SK-N-SH (cell line): Measurements from ENCODE around the gene CD19. TPM values are rescaled to one million over a fixed set of nuclear protein-coding genes. Genes with fewer than 3 reads are reported as not detected.

Source experiments
- CTCF ChIA-PET: fragments of 300-600, 350-600 bp; formaldehyde crosslinking; extraction: SDS; loops from one replicate; lab custom pipeline; 2021; lab: Yijun Ruan, JAX
- POLR2A ChIA-PET: fragments of 350-600 bp; sonication (Branson Sonifier 250); formaldehyde crosslinking; extraction: SDS; loops from one replicate; lab custom pipeline; 2020; ENCODE audit warnings: antibody characterized with exemption, inconsistent platforms; lab: Yijun Ruan, JAX
- DNase-seq: peaks from one replicate; pipeline ENCODE4 v3.0.0; 2012
- H2AFZ ChIP-seq: fragments of 200-600 bp; sonication (generic); 2 replicates; pipeline ENCODE4 v1.8.1; 2016; ENCODE audit warnings: antibody characterized with exemption, mild to moderate bottlenecking, low read depth
- H3F3A ChIP-seq: fragments of 200-600 bp; sonication (generic); replicated peaks from 2 replicates; pipeline ENCODE3; 2016; ENCODE audit warnings: antibody characterized with exemption, mild to moderate bottlenecking; ENCODE audit not compliant: insufficient read depth
- H3K27ac ChIP-seq, 2 experiments: fragments of 200-500 bp in 1 of 2; fragments of 200-600 bp in 1 of 2; sonication (Bioruptor generic) in 1 of 2; sonication (generic), shearing (Covaris generic) in 1 of 2; 2 replicates each; pipeline versions ENCODE4 v1.5.1 to v1.6.1; 2014 to 2016; ENCODE audit warnings: low read depth in 2 of 2, inconsistent platforms in 1 of 2, low read length in 1 of 2, mild to moderate bottlenecking in 1 of 2, mixed read lengths in 1 of 2
- H3K27me3 ChIP-seq: fragments of 200-600 bp; sonication (generic), shearing (Covaris generic); 2 replicates; pipeline ENCODE4 v1.6.1; 2016; ENCODE audit warnings: mixed run types; ENCODE audit not compliant: insufficient read depth
- H3K36me3 ChIP-seq, 2 experiments: fragments of 200-500 bp in 1 of 2; fragments of 200-600 bp in 1 of 2; sonication (Bioruptor generic) in 1 of 2; sonication (generic) in 1 of 2; replicated peaks in 1 of 2; 2 replicates each; pipeline versions ENCODE3 to v1.5.1; 2014 to 2016; ENCODE audit warnings: low read length in 1 of 2, mild to moderate bottlenecking in 1 of 2; ENCODE audit not compliant: insufficient read depth in 2 of 2, control insufficient read depth in 1 of 2
- H3K4me1 ChIP-seq, 2 experiments: fragments of 200-500 bp in 1 of 2; fragments of 200-600 bp in 1 of 2; sonication (Bioruptor generic) in 1 of 2; sonication (generic), shearing (Covaris generic) in 1 of 2; 2 replicates each; pipeline versions ENCODE4 v1.5.1 to v1.6.1; 2014 to 2016; ENCODE audit warnings: low read depth in 1 of 2, low read length in 1 of 2, mixed run types in 1 of 2; ENCODE audit not compliant: insufficient read depth in 2 of 2, control insufficient read depth in 1 of 2
- H3K4me2 ChIP-seq: fragments of 200-600 bp; sonication (generic), shearing (Covaris generic); 2 replicates; pipeline ENCODE4 v1.6.1; 2017; ENCODE audit warnings: mixed run types
- H3K4me3 ChIP-seq, 2 experiments: fragments of 200-500 bp in 1 of 2; fragments of 200-600 bp in 1 of 2; sonication (Bioruptor generic) in 1 of 2; sonication (generic), shearing (Covaris generic) in 1 of 2; 2 replicates each; pipeline versions ENCODE4 v1.5.1 to v1.8.1; 2014 to 2016; ENCODE audit warnings: low read depth in 2 of 2, inconsistent platforms in 1 of 2, low read length in 1 of 2, mild to moderate bottlenecking in 1 of 2, mixed read lengths in 1 of 2, moderate library complexity in 1 of 2
- H3K79me2 ChIP-seq: fragments of 200-600 bp; sonication (generic); 2 replicates; pipeline ENCODE4 v1.8.1; 2017; ENCODE audit warnings: mild to moderate bottlenecking; ENCODE audit not compliant: insufficient read depth
- H3K9ac ChIP-seq: fragments of 200-600 bp; sonication (generic); 2 replicates; pipeline ENCODE4 v1.6.1; 2017; ENCODE audit warnings: mixed run types
- H3K9me2 ChIP-seq: fragments of 200-600 bp; sonication (generic); 2 replicates; pipeline ENCODE4 v1.6.1; 2017; ENCODE audit warnings: mixed run types
- H3K9me3 ChIP-seq: fragments of 200-600 bp; sonication (generic); 2 replicates; pipeline ENCODE4 v1.6.1; 2017; ENCODE audit warnings: mixed run types, mild to moderate bottlenecking, moderate library complexity
- H4K20me1 ChIP-seq: fragments of 200-600 bp; sonication (generic); 2 replicates; pipeline ENCODE4 v1.6.1; 2017; ENCODE audit warnings: mild to moderate bottlenecking, mixed run types; ENCODE audit not compliant: insufficient read depth
- EP300 ChIP-seq, 2 experiments: IDR thresholded peaks; 2 replicates each; pipeline versions ENCODE4 v1.4.0 to v1.6.1; 2012; ENCODE audit warnings: borderline replicate concordance in 1 of 2, low read depth in 1 of 2, low read length in 1 of 2
- EZH2phosphoT487 ChIP-seq: fragments of 200-600 bp; sonication (generic); IDR thresholded peaks from 2 replicates; pipeline ENCODE4 v1.6.1; 2017; ENCODE audit warnings: low read depth, mixed run types, mild to moderate bottlenecking, antibody characterized with exemption, moderate library complexity, borderline replicate concordance
- FOXJ3 ChIP-seq: sonication (generic); formaldehyde crosslinking; IDR thresholded peaks from 2 replicates; pipeline ENCODE4 v1.5.1; 2020; ENCODE audit warnings: mild to moderate bottlenecking, missing genetic modification reagents
- FOXM1 ChIP-seq: IDR thresholded peaks from 2 replicates; pipeline ENCODE4 v1.4.0; 2012; ENCODE audit warnings: low read depth, mild to moderate bottlenecking
- JUND ChIP-seq: IDR thresholded peaks from 2 replicates; pipeline ENCODE4 v1.4.0; 2012
- NRF1 ChIP-seq: IDR thresholded peaks from 2 replicates; pipeline ENCODE4 v1.6.1; 2012; ENCODE audit warnings: low read depth, mild to moderate bottlenecking, low read length
- RAD21 ChIP-seq: IDR thresholded peaks from 2 replicates; pipeline ENCODE4 v1.6.1; 2012; ENCODE audit warnings: mild to moderate bottlenecking, low read length
- RCOR1 ChIP-seq: fragments of 150-350 bp; IDR thresholded peaks from 2 replicates; pipeline ENCODE4 v1.6.1; 2017; ENCODE audit warnings: antibody characterized with exemption, low read length
- RFX5 ChIP-seq: IDR thresholded peaks from 2 replicates; pipeline ENCODE4 v1.6.1; 2012; ENCODE audit warnings: mild to moderate bottlenecking, improper control_type of control experiment, low read length
- RXRA ChIP-seq: IDR thresholded peaks from 2 replicates; pipeline ENCODE4 v1.4.0; 2012; ENCODE audit warnings: low read depth, mild to moderate bottlenecking, borderline replicate concordance
- TCF12 ChIP-seq: IDR thresholded peaks from 2 replicates; pipeline ENCODE4 v1.4.0; 2012
- WGBS: methylation state at CpG from one replicate; pipeline ENCODE4 v1.1.6; 2017; ENCODE audit warnings: low lambda C conversion rate; 5-methylcytosine and 5-hydroxymethylcytosine counted together
- polyA plus RNA-seq, 3 experiments: library from polyadenylated mRNA; depleted of rRNA; stranded (reverse); fragments of >200 nt; gene quantifications; 2 replicates each; pipeline ENCODE4 v1.2.3, GENCODE V29; 2012
- TF ChIP-seq, protein P1 (sequence below): IDR thresholded peaks from 2 replicates; pipeline ENCODE4 v1.4.0; 2012; ENCODE audit warnings: low read depth, borderline replicate concordance
- TF ChIP-seq, protein P2 (sequence below): fragments of 150-350 bp; IDR thresholded peaks from 2 replicates; pipeline ENCODE4 v1.6.1; 2016; ENCODE audit warnings: mild to moderate bottlenecking, low read depth, low read length
- TF ChIP-seq, protein P3 (sequence below): IDR thresholded peaks from 2 replicates; pipeline ENCODE4; 2012

CD19 gene
- polyA plus RNA-seq, 1 of the 3 experiments (the other 2 are of a cell fraction): not detected

DNA sequence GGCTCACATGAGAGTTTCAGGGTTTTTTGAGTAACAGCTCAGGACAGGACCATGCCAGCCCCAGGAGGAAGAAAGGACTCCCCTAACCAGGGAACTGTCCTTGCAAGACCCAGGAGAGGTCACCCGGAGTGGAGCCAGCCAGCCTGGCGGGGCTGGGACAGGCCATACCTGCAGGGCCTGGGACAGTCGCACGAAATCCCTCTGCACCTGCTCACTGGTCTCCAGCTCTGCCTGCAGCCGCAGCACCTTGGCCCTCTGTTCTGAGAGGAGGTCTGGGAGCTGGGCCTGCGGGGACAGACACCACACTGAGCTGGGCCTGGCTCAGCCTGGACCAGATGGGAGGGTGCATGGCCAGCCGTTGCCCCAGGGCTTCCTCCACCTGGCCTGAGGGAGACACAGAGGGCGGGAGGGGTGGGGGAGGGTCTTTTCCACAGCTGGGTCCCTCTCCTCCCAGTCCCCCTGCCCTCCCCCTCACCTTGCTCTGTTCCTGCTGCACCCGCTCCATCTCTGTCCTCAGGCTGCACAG, 26.5 kb upstream of the CD19 start:
- Histone ChIP-seq H4K20me1 (no peaks in the 10 kb centered on the region), H3K27ac (no peak overlapping the region), H3K36me3 (peaks cover 6% of the 10 kb centered on the region in 2 experiments), H3K4me3 (no peak overlapping the region), H3K27me3 (no peaks in the 10 kb centered on the region), H3K9ac (no peak overlapping the region), H3K9me2 (no peaks in the 10 kb centered on the region), H3F3A (no peaks in the 10 kb centered on the region), H3K4me2 (no peak overlapping the region), H3K9me3 (no peaks in the 10 kb centered on the region), H3K4me1 (no peaks in the 10 kb centered on the region), H2AFZ (no peak overlapping the region), H3K79me2 (no peaks in the 10 kb centered on the region)
- no peak for DNase-seq
- WGBS: 100% methylated on average over 1 of the region's 9 CpGs
- POLR2A ChIA-PET: interaction anchor here (0.9 kb wide), 1 partner anchor 27 kb away, joined by 3 read pairs; the partner anchor contains the start of gene ATP2A1
- CTCF ChIA-PET: no interaction called here
- TF ChIP-seq, protein P1, sequence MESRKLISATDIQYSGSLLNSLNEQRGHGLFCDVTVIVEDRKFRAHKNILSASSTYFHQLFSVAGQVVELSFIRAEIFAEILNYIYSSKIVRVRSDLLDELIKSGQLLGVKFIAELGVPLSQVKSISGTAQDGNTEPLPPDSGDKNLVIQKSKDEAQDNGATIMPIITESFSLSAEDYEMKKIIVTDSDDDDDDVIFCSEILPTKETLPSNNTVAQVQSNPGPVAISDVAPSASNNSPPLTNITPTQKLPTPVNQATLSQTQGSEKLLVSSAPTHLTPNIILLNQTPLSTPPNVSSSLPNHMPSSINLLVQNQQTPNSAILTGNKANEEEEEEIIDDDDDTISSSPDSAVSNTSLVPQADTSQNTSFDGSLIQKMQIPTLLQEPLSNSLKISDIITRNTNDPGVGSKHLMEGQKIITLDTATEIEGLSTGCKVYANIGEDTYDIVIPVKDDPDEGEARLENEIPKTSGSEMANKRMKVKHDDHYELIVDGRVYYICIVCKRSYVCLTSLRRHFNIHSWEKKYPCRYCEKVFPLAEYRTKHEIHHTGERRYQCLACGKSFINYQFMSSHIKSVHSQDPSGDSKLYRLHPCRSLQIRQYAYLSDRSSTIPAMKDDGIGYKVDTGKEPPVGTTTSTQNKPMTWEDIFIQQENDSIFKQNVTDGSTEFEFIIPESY: no peak
- TF ChIP-seq, protein P2, sequence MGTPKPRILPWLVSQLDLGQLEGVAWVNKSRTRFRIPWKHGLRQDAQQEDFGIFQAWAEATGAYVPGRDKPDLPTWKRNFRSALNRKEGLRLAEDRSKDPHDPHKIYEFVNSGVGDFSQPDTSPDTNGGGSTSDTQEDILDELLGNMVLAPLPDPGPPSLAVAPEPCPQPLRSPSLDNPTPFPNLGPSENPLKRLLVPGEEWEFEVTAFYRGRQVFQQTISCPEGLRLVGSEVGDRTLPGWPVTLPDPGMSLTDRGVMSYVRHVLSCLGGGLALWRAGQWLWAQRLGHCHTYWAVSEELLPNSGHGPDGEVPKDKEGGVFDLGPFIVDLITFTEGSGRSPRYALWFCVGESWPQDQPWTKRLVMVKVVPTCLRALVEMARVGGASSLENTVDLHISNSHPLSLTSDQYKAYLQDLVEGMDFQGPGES: no peak
- TF ChIP-seq EZH2phosphoT487: no peak
- TF ChIP-seq RAD21: no peak
- TF ChIP-seq JUND: no peak
- no peak for TF ChIP-seq RFX5
- no peak for TF ChIP-seq NRF1
- TF ChIP-seq RXRA: no peak
- no peak for TF ChIP-seq FOXJ3 (CRISPR knock-in tag)
- TF ChIP-seq, protein P3, sequence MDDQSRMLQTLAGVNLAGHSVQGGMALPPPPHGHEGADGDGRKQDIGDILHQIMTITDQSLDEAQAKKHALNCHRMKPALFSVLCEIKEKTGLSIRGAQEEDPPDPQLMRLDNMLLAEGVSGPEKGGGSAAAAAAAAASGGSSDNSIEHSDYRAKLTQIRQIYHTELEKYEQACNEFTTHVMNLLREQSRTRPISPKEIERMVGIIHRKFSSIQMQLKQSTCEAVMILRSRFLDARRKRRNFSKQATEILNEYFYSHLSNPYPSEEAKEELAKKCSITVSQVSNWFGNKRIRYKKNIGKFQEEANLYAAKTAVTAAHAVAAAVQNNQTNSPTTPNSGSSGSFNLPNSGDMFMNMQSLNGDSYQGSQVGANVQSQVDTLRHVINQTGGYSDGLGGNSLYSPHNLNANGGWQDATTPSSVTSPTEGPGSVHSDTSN: no peak
- TF ChIP-seq RCOR1: no peak
- no peak for TF ChIP-seq EP300 (IDR thresholded peaks at IDR 0.05; ENCODE audit: borderline replicate concordance in 1 of 2, low read depth in 1 of 2, low read length in 1 of 2)
- TF ChIP-seq TCF12: no peak

DNA sequence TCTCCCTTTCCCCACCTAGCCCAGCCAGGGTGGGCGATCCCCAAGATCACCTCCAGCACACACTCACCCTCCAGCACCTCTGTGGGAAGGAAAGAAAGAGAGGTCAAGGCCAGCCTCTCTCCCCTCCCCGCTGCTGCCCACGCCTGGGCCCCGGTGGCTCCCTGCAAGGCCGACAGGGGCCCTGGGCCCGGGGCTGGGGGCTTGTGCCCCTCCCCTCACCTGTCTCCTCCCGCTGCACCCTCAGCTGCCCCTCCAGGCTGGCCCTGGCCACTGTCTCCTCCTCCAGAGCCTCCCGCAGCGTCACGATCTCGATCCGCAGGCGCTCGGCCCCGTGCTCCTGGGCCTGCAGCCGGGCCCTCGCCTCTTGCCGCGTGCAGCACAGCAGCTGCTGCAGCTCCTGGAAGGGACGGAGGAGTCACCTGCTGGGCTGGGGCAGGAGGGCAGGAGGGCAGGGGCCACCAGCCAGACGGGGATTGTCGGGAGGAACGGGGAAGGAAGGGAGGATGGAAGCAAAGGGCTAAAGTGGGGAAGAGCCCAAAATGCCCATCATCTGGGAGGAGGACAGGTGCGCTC, 25.9 kb upstream of the CD19 start:
- CTCF ChIA-PET: no interaction called here
- no peaks in the 10 kb centered on the region for H3K79me2 ChIP-seq
- H3K36me3 ChIP-seq: peaks cover 6% of the 10 kb centered on the region in 2 experiments
- no peaks in the 10 kb centered on the region for H3K9me3 ChIP-seq
- no peak for DNase-seq
- no peak overlapping the region for H3K27ac ChIP-seq
- 94% methylated on average over 18 of the region's 24 CpGs for WGBS
- H2AFZ ChIP-seq: no peak overlapping the region
- no peaks in the 10 kb centered on the region for H3K4me1 ChIP-seq
- no peaks in the 10 kb centered on the region for H3K9me2 ChIP-seq
- H3K9ac ChIP-seq: no peak overlapping the region
- no peaks in the 10 kb centered on the region for H4K20me1 ChIP-seq
- H3K4me3 ChIP-seq: no peak overlapping the region
- no peaks in the 10 kb centered on the region for H3K27me3 ChIP-seq
- no peak overlapping the region for H3K4me2 ChIP-seq
- H3F3A ChIP-seq: no peaks in the 10 kb centered on the region
- POLR2A ChIA-PET: interaction anchor here (0.9 kb wide), 1 partner anchor 27 kb away, joined by 3 read pairs; the partner anchor contains the start of gene ATP2A1
- TF ChIP-seq FOXM1 (no peak), JUND (no peak)
